HepG2 (cell line): ENCODE results near the gene ULK3. TPM values are rescaled to one million over a fixed set of nuclear protein-coding genes. Genes with fewer than 3 reads are reported as not detected.
A peak's percentile ranks its signal among the peaks of the same experiment; 100 is the strongest.

Experiments
- DPF2 ChIP-seq: sonication (generic); formaldehyde crosslinking; IDR thresholded peaks from 2 replicates; pipeline ENCODE4 v1.4.0; 2020; ENCODE audit warnings: mild to moderate bottlenecking, low read depth, missing genetic modification reagents, borderline replicate concordance
- FOSL2 ChIP-seq: sonication (generic); formaldehyde crosslinking; IDR thresholded peaks from 2 replicates; pipeline ENCODE4 v1.4.0; 2020; ENCODE audit warnings: missing genetic modification reagents
- GATA4 ChIP-seq: sonication (generic); IDR thresholded peaks from 2 replicates; pipeline ENCODE4 v1.6.1; 2016; ENCODE audit warnings: antibody characterized with exemption, low read depth, borderline replicate concordance
- HNRNPK ChIP-seq: fragments of 200-400 bp; formaldehyde crosslinking; IDR thresholded peaks from 2 replicates; pipeline ENCODE4 v1.6.1; 2018; ENCODE audit warnings: low read length, low read depth, moderate library complexity, mild to moderate bottlenecking; ENCODE audit not compliant: poor library complexity, severe bottlenecking
- JUN ChIP-seq: sonication (generic); formaldehyde crosslinking; IDR thresholded peaks from 2 replicates; pipeline ENCODE4 v1.4.0; 2020; ENCODE audit warnings: mild to moderate bottlenecking, missing genetic modification reagents
- PRMT3 ChIP-seq: sonication (generic); formaldehyde crosslinking; IDR thresholded peaks from 2 replicates; pipeline ENCODE4 v1.8.1; 2022; ENCODE audit warnings: low read depth, mild to moderate bottlenecking, moderate library complexity, missing genetic modification reagents, borderline replicate concordance
- SP1 ChIP-seq, 2 experiments: fragments of 450-650 bp in 1 of 2; sonication (generic) in 1 of 2; formaldehyde crosslinking in 1 of 2; IDR thresholded peaks; 2 replicates each; pipeline versions ENCODE4 v1.4.0 to v1.6.1; 2016 to 2020; ENCODE audit warnings: missing genetic modification reagents in 1 of 2
- TEAD2 ChIP-seq: sonication (generic); formaldehyde crosslinking; IDR thresholded peaks from 2 replicates; pipeline ENCODE4 v1.9.0; 2021; ENCODE audit warnings: missing genetic modification reagents
- ZNF350 ChIP-seq: sonication (generic); formaldehyde crosslinking; IDR thresholded peaks from 2 replicates; pipeline ENCODE4 v1.4.0; 2020; ENCODE audit warnings: mild to moderate bottlenecking, low read depth, missing genetic modification reagents, borderline replicate concordance
- ZNF501 ChIP-seq: sonication (generic); formaldehyde crosslinking; IDR thresholded peaks from 2 replicates; pipeline ENCODE4 v1.5.1; 2020; ENCODE audit warnings: mild to moderate bottlenecking, moderate library complexity, missing genetic modification reagents
- ZNF550 ChIP-seq: sonication (generic); formaldehyde crosslinking; IDR thresholded peaks from 2 replicates; pipeline ENCODE4 v1.4.0; 2020; ENCODE audit warnings: mild to moderate bottlenecking, missing genetic modification reagents, borderline replicate concordance
- polyA plus RNA-seq, 8 experiments: library from polyadenylated mRNA; depleted of rRNA in 3 of 8; stranded (reverse) in 7 of 8; unstranded in 1 of 8; fragments of >200 nt; fragmentation: Illumina TruSeq in 4 of 8; extraction: Trizol in 4 of 8; gene quantifications; 2 replicates each; pipeline versions ENCODE4 v1.2.1 to v1.2.3, GENCODE V29; 2011 to 2016; ENCODE audit warnings: low read depth in 4 of 8, missing spikeins in 1 of 8, mixed read lengths in 1 of 8; ENCODE audit not compliant: insufficient read depth in 1 of 8
- total RNA-seq, 5 experiments: library from RNA; depleted of rRNA; stranded (reverse); fragments of >200 nt; fragmentation: Illumina TruSeq; extraction: Trizol; gene quantifications; 2 replicates each; pipeline ENCODE4 v1.2.3, GENCODE V29; 2016; ENCODE audit warnings: low read depth in 1 of 5
- TF ChIP-seq, protein P1 (sequence below): sonication (generic); formaldehyde crosslinking; IDR thresholded peaks from 2 replicates; pipeline ENCODE4 v1.4.0; 2020; ENCODE audit warnings: missing genetic modification reagents
- TF ChIP-seq, protein P2 (sequence below): IDR thresholded peaks from 2 replicates; pipeline ENCODE4 v1.6.1; 2016; ENCODE audit warnings: low read depth, missing genetic modification reagents, missing compliant biosample characterization
- TF ChIP-seq, protein P3 (sequence below): IDR thresholded peaks from 2 replicates; pipeline ENCODE4 v1.6.1; 2012; ENCODE audit warnings: low read depth, low read length, improper control_type of control experiment
- TF ChIP-seq, protein P4 (sequence below): sonication (generic); formaldehyde crosslinking; IDR thresholded peaks from 2 replicates; pipeline ENCODE4 v1.8.1; 2022; ENCODE audit warnings: mild to moderate bottlenecking, missing genetic modification reagents
- TF ChIP-seq, protein P5 (sequence below): sonication (generic); formaldehyde crosslinking; IDR thresholded peaks from 2 replicates; pipeline ENCODE4 v1.8.0; 2022; ENCODE audit warnings: missing genetic modification reagents, mild to moderate bottlenecking, borderline replicate concordance
- TF ChIP-seq, protein P6 (sequence below): IDR thresholded peaks from 2 replicates; pipeline ENCODE4 v1.6.1; 2016; ENCODE audit warnings: low read depth, borderline replicate concordance

ULK3 gene
- total and polyA plus RNA-seq, 2 of the 13 experiments (the other 11 are each of a cell fraction or from before 2014, with no cell fraction given) = 15.2 to 23.7 TPM

DNA sequence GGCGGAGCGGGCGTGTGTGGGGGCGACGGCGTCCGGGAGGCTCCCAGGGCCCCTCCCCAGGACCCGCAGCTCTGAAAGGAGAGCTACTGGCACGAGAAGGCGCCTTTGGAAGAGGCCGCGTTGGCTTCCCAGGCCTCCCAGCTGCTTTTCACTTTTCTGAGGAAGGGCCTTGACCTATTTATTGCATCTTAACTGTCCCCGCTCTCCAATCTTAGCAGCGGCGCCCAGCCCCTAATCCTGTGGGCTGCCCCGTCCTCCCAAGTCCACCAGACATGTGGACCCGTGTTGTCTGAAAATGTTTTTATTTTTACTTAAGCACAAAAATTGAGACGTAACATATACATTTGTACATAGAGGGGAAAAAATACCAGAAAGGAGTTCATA is 481 bp upstream of the ULK3 start (continued):
- TF ChIP-seq, protein P1, sequence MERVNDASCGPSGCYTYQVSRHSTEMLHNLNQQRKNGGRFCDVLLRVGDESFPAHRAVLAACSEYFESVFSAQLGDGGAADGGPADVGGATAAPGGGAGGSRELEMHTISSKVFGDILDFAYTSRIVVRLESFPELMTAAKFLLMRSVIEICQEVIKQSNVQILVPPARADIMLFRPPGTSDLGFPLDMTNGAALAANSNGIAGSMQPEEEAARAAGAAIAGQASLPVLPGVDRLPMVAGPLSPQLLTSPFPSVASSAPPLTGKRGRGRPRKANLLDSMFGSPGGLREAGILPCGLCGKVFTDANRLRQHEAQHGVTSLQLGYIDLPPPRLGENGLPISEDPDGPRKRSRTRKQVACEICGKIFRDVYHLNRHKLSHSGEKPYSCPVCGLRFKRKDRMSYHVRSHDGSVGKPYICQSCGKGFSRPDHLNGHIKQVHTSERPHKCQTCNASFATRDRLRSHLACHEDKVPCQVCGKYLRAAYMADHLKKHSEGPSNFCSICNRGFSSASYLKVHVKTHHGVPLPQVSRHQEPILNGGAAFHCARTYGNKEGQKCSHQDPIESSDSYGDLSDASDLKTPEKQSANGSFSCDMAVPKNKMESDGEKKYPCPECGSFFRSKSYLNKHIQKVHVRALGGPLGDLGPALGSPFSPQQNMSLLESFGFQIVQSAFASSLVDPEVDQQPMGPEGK (CRISPR knock-in tag) = 0 out of 2 replicates have a peak, but pooled peaks have one; percentile 3
- TF ChIP-seq, protein P2, sequence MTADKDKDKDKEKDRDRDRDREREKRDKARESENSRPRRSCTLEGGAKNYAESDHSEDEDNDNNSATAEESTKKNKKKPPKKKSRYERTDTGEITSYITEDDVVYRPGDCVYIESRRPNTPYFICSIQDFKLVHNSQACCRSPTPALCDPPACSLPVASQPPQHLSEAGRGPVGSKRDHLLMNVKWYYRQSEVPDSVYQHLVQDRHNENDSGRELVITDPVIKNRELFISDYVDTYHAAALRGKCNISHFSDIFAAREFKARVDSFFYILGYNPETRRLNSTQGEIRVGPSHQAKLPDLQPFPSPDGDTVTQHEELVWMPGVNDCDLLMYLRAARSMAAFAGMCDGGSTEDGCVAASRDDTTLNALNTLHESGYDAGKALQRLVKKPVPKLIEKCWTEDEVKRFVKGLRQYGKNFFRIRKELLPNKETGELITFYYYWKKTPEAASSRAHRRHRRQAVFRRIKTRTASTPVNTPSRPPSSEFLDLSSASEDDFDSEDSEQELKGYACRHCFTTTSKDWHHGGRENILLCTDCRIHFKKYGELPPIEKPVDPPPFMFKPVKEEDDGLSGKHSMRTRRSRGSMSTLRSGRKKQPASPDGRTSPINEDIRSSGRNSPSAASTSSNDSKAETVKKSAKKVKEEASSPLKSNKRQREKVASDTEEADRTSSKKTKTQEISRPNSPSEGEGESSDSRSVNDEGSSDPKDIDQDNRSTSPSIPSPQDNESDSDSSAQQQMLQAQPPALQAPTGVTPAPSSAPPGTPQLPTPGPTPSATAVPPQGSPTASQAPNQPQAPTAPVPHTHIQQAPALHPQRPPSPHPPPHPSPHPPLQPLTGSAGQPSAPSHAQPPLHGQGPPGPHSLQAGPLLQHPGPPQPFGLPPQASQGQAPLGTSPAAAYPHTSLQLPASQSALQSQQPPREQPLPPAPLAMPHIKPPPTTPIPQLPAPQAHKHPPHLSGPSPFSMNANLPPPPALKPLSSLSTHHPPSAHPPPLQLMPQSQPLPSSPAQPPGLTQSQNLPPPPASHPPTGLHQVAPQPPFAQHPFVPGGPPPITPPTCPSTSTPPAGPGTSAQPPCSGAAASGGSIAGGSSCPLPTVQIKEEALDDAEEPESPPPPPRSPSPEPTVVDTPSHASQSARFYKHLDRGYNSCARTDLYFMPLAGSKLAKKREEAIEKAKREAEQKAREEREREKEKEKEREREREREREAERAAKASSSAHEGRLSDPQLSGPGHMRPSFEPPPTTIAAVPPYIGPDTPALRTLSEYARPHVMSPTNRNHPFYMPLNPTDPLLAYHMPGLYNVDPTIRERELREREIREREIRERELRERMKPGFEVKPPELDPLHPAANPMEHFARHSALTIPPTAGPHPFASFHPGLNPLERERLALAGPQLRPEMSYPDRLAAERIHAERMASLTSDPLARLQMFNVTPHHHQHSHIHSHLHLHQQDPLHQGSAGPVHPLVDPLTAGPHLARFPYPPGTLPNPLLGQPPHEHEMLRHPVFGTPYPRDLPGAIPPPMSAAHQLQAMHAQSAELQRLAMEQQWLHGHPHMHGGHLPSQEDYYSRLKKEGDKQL (CRISPR knock-in tag) = no peak
- TF ChIP-seq ZNF501 (CRISPR knock-in tag) (peak; percentile 11; the same call in 1 of the 2 replicates), JUN (no peak), DPF2 (CRISPR knock-in tag) (no peak), GATA4 (no peak), HNRNPK (no peak), TEAD2 (CRISPR knock-in tag) (no peak), FOSL2 (CRISPR knock-in tag) (0 out of 2 replicates have a peak, but pooled peaks have one; percentile 5), ZNF350 (CRISPR knock-in tag) (no peak), PRMT3 (CRISPR knock-in tag) (no peak), ZNF550 (CRISPR knock-in tag) (no peak), SP1 (IDR thresholded peaks at IDR 0.05) (no peak), SP1 (CRISPR knock-in tag; IDR thresholded peaks at IDR 0.05) (0 out of 2 replicates have a peak, but pooled peaks have one; percentile 2)
- TF ChIP-seq, protein P3, sequence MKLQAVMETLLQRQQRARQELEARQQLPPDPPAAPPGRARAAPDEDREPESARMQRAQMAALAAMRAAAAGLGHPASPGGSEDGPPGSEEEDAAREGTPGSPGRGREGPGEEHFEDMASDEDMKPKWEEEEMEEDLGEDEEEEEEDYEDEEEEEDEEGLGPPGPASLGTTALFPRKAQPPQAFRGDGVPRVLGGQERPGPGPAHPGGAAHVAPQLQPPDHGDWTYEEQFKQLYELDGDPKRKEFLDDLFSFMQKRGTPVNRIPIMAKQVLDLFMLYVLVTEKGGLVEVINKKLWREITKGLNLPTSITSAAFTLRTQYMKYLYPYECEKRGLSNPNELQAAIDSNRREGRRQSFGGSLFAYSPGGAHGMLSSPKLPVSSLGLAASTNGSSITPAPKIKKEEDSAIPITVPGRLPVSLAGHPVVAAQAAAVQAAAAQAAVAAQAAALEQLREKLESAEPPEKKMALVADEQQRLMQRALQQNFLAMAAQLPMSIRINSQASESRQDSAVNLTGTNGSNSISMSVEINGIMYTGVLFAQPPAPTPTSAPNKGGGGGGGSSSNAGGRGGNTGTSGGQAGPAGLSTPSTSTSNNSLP = no peak
- TF ChIP-seq, protein P4, sequence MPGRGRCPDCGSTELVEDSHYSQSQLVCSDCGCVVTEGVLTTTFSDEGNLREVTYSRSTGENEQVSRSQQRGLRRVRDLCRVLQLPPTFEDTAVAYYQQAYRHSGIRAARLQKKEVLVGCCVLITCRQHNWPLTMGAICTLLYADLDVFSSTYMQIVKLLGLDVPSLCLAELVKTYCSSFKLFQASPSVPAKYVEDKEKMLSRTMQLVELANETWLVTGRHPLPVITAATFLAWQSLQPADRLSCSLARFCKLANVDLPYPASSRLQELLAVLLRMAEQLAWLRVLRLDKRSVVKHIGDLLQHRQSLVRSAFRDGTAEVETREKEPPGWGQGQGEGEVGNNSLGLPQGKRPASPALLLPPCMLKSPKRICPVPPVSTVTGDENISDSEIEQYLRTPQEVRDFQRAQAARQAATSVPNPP (CRISPR knock-in tag) = 0 out of 2 replicates have a peak, but pooled peaks have one; percentile 6
- TF ChIP-seq, protein P5, sequence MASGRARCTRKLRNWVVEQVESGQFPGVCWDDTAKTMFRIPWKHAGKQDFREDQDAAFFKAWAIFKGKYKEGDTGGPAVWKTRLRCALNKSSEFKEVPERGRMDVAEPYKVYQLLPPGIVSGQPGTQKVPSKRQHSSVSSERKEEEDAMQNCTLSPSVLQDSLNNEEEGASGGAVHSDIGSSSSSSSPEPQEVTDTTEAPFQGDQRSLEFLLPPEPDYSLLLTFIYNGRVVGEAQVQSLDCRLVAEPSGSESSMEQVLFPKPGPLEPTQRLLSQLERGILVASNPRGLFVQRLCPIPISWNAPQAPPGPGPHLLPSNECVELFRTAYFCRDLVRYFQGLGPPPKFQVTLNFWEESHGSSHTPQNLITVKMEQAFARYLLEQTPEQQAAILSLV = no peak
- TF ChIP-seq, protein P6, sequence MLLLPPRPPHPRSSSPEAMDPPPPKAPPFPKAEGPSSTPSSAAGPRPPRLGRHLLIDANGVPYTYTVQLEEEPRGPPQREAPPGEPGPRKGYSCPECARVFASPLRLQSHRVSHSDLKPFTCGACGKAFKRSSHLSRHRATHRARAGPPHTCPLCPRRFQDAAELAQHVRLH = no peak
